RPMI7951 (cell line): ENCODE data around the gene ATG7. TPM values are rescaled to one million over a fixed set of nuclear protein-coding genes. Genes with fewer than 3 reads are reported as not detected.
A peak's percentile ranks its signal among the peaks of the same experiment; 100 is the strongest.

Experiments used
- DNase-seq: peaks from one replicate; pipeline ENCODE4 v3.0.0-alpha.2; 2012; ENCODE audit warnings: low read depth
- total RNA-seq: library from RNA; depleted of rRNA; stranded (reverse); fragments of >200 nt; shearing (Covaris generic); gene quantifications from 2 replicates; pipeline ENCODE4 v1.2.3, GENCODE V29; 2014

Gene ATG7
- total RNA-seq, 1 experiment from 2014 or later: 103 TPM

DNA sequence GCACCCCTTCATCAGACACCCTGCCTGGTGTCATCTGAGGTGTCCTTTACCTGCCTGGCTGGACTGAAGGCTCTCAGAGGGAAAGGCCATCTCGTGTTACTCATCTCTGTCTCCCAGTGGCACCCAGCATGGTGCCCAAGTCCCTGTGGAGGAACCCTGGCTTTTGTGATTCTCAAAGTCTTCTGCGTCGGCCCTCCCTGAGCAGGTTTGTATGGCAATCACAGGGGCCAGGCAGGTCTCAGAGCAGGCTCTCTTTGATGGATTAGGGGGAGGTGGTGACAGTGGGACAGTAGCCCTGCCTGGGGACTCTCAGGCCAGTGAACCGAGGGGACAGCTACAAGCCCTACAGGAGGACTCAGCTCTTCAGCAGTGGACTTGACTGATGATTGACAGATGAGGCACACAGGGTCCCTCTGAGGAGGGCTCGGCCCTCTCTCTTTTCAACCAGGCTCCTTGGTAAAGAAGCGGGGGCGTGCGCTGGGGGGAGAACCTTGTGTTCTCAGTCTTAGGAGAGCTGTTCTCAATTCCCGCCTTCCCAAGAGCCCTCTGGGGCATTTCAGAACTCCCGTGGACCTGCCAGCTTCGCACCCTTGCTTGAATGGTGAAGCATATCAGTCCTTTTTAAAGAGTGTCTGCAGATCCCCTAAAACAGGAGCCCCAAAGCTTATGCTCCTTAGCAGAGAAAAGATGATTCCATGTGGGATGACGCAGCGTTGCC, 263.2 kb downstream of the ATG7 start:
- DNase-seq: no peak

GRCh38 chr3:11536132-11536935, 264.1 kb downstream of the ATG7 start:
- DNase-seq: no peak

DNA sequence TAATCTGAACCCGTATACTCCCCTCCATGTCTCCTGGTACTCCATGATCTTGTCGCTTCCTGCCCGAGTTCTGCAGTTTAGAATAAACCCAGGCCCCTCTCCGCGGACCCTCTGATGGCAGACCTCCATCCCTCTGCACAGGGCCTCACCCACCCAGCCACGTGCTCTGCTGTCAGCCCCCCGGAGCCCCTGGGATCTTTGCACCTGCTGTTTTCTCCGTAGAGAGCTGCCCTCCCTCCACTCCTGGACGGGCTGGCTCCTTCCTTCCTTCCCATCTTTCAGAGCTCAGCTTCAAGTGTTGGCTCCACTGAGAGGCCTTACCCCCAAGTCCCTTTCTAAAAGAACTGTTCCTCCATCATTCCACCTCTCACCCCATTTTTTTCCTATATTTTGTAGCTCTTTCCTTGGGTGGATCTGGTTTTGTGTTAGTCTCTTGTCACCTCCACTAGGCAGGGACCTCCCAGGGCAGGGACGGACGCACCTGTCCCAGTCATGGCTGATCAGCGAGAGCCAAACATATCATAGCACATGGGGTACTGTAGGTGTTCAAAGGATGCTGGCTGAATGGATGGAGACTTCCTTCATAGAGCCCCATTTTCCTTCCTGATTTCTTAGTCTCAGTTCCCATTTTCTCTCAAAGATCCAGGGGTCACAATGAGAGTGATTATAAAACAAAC, 264.9 kb downstream of the ATG7 start:
- DNase-seq: no peak

DNA sequence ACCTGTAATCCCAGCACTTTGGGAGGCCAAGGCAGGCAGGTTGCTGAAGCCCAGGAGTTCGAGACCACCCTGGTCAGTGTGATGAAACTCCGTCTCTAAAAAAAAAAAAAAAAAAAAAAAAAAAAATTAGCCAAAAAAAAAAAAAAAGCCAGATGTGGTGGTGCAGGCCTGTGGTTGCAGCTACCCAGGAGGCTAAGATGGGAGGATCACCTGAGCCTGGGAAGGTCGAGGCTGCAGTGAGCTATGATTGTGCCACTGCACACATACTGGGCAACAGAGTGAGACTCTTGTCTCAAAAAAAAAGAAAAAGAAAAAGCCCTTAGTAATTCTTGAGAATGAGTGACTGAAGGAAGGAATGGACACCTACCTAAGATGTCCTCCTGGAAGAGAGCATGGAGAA, 266.4 kb downstream of the ATG7 start:
- no peak for DNase-seq

DNA sequence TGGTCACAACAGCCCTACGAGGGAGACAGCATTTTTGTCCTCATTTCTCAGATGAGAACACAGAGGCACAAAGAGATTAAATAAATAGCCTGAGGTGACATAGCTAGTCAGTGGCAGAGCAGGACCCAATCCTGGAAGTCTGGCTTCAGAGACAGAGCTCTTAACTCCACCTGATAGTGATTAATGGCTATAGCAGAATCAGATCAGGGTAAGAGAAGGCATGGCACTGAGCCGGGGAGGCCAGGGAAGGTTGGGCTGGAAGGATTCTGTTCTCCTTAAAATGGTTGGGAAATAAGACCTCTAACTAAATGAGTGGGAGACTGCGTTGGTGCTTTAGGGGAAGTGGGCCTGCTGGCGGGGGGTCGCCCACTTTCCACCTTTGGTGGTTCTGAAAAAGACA, 267.0 kb downstream of the ATG7 start:
- DNase-seq: no peak

GRCh38 chr3:11539677-11540076, 267.5 kb downstream of the ATG7 start:
- DNase-seq: no peak

DNA sequence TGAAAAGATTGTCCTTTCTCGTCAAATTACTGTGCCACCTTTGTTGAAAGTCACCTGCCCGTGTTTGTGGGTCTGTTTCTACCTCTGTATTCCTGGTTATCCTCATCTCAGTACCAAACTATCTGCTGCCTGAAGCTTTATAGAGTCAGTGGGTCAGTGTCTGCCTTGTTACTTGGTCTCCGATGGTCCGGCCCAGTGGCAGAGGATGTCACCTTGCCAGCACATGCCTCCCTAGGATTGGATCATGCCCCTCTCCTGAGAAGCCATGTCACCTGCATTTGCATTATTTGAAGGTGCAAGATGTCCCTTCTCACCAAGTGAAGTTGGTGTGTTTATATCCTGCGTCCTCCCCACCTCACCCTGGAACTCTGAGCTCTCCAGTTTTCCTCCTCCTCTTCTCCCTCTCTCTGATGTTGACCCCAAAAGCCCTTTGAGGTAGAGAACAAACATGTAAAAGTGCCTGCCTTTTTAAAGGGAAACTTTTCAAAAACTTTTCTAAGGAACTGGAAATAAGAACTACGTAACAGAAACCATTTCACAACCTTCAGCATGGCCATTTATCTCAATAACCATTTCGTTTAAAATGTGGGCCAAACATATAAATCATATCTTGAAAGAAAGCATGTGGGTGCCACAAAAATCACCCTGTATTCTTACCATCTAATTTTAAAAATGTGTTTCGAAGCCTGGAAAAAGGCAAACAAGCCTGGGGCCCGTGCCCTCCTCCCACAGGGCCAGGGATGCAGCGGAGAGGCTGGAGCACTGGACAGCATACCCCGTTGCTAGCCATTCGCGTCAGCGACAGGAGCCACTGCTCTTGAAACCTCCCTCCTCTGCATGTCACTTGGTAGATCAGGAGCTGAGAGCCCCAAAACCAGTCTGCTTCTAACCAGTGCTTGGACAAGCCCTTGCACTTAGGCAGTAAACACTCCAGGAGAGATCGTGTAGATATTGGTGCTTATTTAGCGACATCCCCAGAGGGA, 269.4 kb downstream of the ATG7 start:
- no peak for DNase-seq

GRCh38 chr3:11542551-11542950, 270.4 kb downstream of the ATG7 start:
- no peak for DNase-seq

GRCh38 chr3:11543141-11543947, 271.1 kb downstream of the ATG7 start:
- no peak for DNase-seq

GRCh38 chr3:11543948-11544387, 271.8 kb downstream of the ATG7 start:
- DNase-seq: peak; percentile 48

GRCh38 chr3:11544412-11545181, 272.4 kb downstream of the ATG7 start:
- peak; percentile 95 for DNase-seq

DNA sequence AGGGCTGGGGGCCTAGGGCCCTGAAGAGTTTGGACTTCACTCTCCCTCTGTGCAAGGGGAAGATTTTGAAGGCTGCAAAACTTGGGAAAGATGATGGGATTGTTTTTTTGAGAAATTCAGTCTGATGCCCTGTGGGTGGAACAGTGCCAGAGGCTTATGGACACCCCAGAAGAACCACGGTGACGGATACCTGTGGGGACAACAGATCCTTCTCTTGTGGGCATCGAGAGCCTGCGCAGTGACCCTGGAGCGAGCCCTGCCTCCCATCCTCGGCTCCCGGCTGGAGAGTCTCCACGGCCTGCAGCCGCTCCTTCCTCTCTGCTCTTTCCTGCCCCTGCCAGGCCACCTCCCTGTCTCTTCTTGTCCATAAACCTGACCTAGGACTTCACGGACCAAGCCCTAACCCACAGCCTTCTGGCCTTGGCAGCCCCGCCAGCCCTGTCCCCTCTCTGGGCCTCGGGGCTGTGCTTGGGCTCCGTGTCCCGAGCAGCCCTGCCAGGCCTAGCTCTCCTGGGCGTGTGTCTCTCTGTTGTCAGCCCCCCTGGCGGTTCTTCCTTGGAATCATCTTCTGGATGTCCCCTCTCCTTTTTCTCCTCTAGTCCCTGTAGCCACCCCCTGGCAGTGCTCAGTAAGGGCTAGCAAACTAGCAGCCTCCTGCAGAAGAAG, 273.1 kb downstream of the ATG7 start:
- DNase-seq: no peak

DNA sequence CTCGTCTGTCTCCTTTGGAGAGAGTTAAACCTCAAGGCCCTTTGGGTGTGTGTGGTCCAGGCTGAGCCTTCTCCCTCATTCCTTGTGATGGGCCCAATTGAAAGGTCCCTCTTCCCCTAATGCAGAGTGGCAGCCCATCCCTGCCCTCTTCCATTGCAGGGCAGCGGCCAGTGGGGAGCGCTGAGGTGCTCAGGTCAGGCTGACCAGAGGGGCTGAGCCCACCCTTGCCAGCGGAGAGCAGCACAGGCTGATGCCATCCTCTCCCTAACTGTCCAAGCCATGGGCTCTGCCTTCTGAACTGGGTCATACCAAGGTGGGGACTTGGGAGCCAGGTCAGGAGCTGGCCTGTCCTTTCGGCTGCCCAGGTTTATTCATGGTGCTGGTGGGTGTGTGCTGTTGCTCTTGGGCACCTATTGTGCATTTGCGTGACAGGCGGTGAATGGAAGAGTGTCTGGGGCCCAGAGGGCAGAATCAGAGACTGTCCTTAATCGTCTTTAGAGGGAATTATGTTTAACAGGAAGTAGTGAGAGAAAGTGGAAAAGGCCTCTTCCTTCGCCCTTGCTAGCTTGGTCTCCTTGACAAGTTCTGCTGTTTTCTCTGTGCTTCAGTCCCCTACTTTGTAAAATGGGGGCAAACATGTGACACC, 274.6 kb downstream of the ATG7 start:
- DNase-seq: no peak

- no peak for DNase-seq
Observed at GRCh38 chr3:11547498-11547897, 275.3 kb downstream of the ATG7 start.

DNA sequence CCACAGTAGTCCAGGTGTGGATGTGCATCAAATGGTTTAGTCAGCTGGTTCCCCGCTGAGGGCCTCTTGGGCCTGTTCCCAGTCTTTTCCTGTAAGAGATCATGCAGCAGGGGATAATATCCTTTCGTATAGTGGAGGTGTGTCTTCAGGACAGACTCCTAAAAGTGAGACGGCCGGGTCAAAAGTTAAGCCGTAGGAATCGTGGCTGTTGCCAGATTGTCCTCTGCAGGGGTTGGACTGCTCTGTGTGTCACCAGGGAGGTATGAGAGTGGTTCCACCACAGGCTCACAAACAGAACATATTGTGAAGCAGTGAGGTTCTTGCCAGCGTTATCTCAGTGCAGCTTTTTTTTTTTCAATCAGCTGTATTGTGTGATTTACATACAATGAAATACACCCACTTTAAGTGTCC, 276.5 kb downstream of the ATG7 start:
- peak; percentile 85 for DNase-seq

DNA sequence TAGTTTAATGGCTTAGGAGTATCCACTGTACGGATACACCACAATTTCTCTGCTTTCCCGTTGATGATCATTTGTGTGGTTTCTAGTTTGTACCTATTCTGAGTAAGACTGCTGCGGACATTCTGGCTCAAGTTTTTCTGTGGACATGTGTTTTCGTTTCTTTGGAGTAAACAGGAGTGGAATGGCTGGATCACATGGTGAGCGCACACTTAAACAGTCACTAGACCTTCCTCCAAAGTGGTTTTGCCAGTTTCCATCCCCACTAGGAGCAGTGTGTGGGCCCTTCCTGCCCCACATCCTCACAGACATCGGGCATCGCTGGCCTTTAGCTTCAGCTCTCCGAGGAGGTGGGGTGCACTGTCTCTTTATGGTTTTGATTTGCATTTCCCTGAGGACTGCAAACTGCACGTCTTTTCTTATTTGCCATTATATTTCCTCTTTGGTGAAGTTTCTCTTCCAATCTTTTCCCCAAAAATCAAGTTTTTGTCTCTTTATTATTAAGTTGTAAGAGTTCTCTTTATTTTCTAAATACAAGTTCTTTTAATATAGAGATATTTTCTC, 277.5 kb downstream of the ATG7 start:
- no peak for DNase-seq

- DNase-seq: no peak
Observed at GRCh38 chr3:11551036-11551435, 278.8 kb downstream of the ATG7 start.
